ENCODE data around the gene OSTC.

The OSTC gene

DNA sequence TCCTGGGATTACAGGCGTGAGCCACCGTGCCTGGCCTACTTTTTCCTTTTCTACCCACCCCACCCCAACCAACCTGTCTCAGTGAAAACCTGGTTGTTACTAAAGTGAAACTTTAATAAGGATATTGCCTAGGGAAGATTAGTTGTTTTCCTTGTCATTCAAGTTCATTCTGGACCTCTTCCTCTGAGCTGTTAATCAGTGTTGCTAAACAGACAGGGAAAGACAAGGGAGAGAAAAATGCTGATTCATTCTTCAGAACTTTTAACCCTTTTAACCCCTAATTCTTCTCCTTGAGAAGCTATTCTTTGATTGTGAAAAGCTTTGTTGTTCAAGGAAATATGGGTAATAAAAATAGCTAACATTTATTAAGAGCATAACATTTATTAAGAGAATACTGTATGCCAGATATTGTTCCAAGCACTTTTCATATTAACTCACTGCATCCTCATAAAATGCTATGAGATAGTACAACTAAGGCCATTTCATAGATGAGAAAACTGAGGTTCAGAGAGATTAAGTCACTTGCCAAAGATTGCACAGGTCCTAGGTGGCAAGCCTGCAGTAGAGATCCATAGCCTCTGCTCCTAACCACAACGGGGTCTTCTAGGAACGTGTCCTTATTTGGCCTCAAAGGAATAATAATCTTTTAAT is 34.8 kb downstream of the OSTC start:
- H3K27me3 ChIP-seq: no peaks in the 10 kb centered on the region
- TF ChIP-seq, protein P1, sequence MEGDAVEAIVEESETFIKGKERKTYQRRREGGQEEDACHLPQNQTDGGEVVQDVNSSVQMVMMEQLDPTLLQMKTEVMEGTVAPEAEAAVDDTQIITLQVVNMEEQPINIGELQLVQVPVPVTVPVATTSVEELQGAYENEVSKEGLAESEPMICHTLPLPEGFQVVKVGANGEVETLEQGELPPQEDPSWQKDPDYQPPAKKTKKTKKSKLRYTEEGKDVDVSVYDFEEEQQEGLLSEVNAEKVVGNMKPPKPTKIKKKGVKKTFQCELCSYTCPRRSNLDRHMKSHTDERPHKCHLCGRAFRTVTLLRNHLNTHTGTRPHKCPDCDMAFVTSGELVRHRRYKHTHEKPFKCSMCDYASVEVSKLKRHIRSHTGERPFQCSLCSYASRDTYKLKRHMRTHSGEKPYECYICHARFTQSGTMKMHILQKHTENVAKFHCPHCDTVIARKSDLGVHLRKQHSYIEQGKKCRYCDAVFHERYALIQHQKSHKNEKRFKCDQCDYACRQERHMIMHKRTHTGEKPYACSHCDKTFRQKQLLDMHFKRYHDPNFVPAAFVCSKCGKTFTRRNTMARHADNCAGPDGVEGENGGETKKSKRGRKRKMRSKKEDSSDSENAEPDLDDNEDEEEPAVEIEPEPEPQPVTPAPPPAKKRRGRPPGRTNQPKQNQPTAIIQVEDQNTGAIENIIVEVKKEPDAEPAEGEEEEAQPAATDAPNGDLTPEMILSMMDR (IDR thresholded peaks at IDR 0.05): no peak
- no peaks in the 10 kb centered on the region for H3K9me3 ChIP-seq
- no peaks in the 10 kb centered on the region for H3K36me3 ChIP-seq
- H3K4me1 ChIP-seq (ENCODE audit: control insufficient read depth in 1 of 2, insufficient read depth in 1 of 2, low read depth in 1 of 2, low read length in 1 of 2): no peaks in the 10 kb centered on the region
- H3K4me3 ChIP-seq (ENCODE audit: low read depth in 1 of 2, low read length in 1 of 2): no peak overlapping the region
- no peak overlapping the region for H3K27ac ChIP-seq

DNA sequence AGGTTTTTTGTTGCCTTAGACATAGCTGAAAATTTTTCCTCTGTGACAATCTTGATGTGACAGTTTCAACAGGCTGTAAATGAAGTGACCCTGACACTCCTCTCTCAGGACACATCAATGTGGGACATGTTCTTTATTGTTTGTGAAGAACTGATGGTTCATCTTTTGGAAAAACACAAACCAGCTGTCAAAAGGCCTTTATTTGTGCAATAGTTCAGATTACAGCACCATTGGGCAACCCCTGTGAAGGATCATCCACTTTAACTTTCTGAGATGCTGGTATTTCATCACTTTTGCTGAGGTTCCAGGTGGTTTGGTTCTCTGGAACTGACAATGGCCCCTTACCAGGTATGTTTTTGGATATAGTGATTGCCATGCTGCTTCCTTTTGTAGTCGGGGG is 40.3 kb downstream of the OSTC start:
- no peak overlapping the region for H3K27ac ChIP-seq
- TF ChIP-seq, protein P1 (IDR thresholded peaks at IDR 0.05): no peak
- H3K27me3 ChIP-seq: no peaks in the 10 kb centered on the region
- H3K4me3 ChIP-seq (ENCODE audit: low read depth in 1 of 2, low read length in 1 of 2): no peak overlapping the region
- no peaks in the 10 kb centered on the region for H3K36me3 ChIP-seq
- no peaks in the 10 kb centered on the region for H3K4me1 ChIP-seq (ENCODE audit: control insufficient read depth in 1 of 2, insufficient read depth in 1 of 2, low read depth in 1 of 2, low read length in 1 of 2)
- H3K9me3 ChIP-seq: no peaks in the 10 kb centered on the region

- Histone ChIP-seq H3K4me3 (ENCODE audit: low read depth in 1 of 2, low read length in 1 of 2) (no peak overlapping the region), H3K4me1 (ENCODE audit: control insufficient read depth in 1 of 2, insufficient read depth in 1 of 2, low read depth in 1 of 2, low read length in 1 of 2) (no peaks in the 10 kb centered on the region), H3K36me3 (no peaks in the 10 kb centered on the region), H3K27ac (no peak overlapping the region), H3K9me3 (no peaks in the 10 kb centered on the region), H3K27me3 (peaks cover 16% of the 10 kb centered on the region)
- TF ChIP-seq, protein P1 (IDR thresholded peaks at IDR 0.05): no peak
Measured at GRCh38 chr4:108693211-108693610, 42.8 kb downstream of the OSTC start.

DNA sequence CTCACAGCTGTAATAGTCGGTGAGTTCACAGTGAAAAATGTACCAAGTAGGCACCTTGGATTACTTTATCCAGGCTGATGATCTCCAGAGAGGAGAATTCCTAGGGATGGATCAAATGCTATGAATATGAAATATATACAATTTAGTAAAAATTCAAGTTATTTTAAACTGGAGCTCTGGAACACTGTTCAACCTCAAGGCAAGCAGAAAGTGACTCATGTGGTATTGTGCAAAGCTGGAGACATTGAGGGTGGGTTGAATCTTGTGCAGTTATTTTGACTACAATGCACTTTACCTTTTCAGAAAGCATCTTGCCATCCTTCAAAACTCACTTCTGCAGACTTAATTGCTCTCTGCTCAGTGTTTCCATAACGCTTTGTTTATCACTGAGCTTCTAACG is 43.4 kb downstream of the OSTC start:
- Histone ChIP-seq H3K27ac (no peak overlapping the region), H3K4me1 (ENCODE audit: control insufficient read depth in 1 of 2, insufficient read depth in 1 of 2, low read depth in 1 of 2, low read length in 1 of 2) (no peaks in the 10 kb centered on the region), H3K4me3 (ENCODE audit: low read depth in 1 of 2, low read length in 1 of 2) (no peak overlapping the region), H3K27me3 (peaks cover 22% of the 10 kb centered on the region), H3K36me3 (no peaks in the 10 kb centered on the region), H3K9me3 (no peaks in the 10 kb centered on the region)
- TF ChIP-seq, protein P1 (IDR thresholded peaks at IDR 0.05): no peak

DNA sequence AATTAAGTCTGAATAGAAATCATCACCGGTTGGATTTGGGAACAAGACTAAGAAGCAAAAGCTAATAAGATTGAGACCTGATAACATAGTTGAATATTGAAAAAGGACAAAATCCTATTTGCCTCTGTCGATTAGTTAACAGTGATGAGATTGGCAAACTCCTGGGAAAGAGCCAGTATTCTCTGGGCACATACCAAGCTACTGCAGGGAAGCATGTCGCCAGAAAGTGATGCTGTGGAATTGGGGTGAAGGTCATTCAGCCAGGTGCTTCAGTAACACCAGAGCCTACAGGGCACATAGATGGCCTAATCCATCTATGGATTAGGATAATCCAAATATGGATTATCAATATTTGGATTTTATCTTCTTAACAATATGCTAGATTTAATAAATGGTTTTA is 44.0 kb downstream of the OSTC start:
- no peaks in the 10 kb centered on the region for H3K4me1 ChIP-seq (ENCODE audit: control insufficient read depth in 1 of 2, insufficient read depth in 1 of 2, low read depth in 1 of 2, low read length in 1 of 2)
- H3K27me3 ChIP-seq: peaks cover 28% of the 10 kb centered on the region
- no peaks in the 10 kb centered on the region for H3K9me3 ChIP-seq
- no peaks in the 10 kb centered on the region for H3K36me3 ChIP-seq
- no peak overlapping the region for H3K4me3 ChIP-seq (ENCODE audit: low read depth in 1 of 2, low read length in 1 of 2)
- H3K27ac ChIP-seq: no peak overlapping the region
- TF ChIP-seq, protein P1 (IDR thresholded peaks at IDR 0.05): no peak

Data from neutrophil (primary cell).